Effector CD4-positive, alpha-beta T cell (primary cell): ENCODE results near the gene RING1.
"Not testable (repeated sequence)": the region's sequence is repeated elsewhere in the genome, so short reads cannot be mapped to it uniquely, and the experiment has no call there.

Source experiments
- DNase-seq: peaks from one replicate; pipeline ENCODE4 v3.0.0-alpha.2; 2020

RING1 gene

DNA sequence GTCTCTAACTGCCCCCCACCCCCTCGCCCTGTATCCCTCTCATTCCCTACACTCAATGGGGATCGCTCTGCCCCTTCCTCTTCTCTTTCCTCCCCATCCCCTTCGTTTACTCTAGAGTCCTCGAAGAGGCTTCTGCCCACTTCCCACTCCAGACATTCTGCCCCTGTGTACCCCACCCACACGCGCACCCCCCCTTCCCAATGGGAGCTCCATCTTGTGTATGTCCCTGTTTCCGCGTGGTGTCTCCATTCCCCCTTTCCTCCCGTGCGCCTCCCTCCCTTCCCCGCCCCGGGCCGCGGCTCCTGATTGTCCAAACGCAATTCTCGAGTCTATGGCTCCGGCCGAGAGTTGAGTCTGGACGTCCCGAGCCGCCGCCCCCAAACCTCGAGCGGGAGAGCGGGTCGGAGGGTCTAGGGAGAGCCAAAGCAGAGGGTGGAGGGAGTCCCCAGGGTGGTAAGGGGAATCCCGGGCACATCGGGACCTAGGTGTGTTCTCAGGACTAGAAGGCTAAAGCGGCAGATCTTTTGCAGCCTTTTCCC is 679 bp upstream of the RING1 start:
- DNase-seq = no peak

DNA sequence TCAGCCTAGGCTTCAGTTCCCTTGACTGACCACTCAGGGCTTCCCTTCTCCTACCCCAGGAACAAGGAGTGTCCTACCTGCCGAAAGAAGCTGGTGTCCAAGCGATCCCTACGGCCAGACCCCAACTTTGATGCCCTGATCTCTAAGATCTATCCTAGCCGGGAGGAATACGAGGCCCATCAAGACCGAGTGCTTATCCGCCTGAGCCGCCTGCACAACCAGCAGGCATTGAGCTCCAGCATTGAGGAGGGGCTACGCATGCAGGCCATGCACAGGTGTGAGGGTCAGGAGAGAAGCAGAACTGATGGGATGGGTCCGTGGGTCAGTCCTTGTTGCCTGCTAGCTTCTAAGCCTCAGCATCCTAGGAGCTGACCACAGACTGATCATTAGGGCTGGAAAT is 1.6 kb downstream of the RING1 start:
- no peak for DNase-seq

DNA sequence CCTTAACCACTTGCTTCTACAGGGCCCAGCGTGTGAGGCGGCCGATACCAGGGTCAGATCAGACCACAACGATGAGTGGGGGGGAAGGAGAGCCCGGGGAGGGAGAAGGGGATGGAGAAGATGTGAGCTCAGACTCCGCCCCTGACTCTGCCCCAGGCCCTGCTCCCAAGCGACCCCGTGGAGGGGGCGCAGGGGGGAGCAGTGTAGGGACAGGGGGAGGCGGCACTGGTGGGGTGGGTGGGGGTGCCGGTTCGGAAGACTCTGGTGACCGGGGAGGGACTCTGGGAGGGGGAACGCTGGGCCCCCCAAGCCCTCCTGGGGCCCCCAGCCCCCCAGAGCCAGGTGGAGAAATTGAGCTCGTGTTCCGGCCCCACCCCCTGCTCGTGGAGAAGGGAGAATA is 2.8 kb downstream of the RING1 start:
- DNase-seq = no peak

DNA sequence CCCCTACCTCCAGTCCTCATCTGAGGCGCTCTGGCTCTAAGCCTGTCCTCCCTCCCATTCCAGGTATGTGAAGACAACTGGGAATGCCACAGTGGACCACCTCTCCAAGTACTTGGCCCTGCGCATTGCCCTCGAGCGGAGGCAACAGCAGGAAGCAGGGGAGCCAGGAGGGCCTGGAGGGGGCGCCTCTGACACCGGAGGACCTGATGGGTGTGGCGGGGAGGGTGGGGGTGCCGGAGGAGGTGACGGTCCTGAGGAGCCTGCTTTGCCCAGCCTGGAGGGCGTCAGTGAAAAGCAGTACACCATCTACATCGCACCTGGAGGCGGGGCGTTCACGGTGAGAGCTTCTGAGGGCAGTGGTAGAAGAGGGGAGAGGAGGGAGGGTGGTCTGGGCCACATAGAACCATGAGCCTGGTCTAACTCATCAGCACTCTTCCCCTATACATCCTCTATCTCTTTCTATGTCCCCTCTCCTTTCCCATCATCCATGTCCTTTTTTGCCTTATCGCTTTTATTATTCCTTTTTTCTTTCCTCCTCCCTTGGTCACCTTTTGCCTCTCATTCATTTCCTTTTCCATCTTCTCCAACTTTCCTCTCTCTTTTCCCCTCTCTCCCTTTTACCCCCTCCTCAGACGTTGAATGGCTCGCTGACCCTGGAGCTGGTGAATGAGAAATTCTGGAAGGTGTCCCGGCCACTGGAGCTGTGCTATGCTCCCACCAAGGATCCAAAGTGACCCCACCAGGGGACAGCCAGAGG is 3.5 kb downstream of the RING1 start:
- DNase-seq = no peak

DNA sequence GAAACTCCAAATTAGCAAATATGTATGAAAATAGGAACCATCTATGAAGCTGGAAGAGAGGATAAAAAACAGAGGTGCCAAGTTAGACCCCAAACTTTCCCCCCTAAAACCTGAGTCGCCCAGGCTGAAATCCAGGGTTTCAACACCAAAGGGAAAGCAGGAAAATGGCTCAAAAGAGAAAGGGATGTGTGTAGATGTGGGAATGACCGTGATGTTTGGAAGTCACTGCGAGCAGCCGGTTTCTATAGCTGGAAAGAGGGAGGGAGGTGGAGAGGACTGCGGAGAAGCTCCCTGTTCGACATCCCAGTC is 4.5 kb downstream of the RING1 start:
- DNase-seq = no peak

DNA sequence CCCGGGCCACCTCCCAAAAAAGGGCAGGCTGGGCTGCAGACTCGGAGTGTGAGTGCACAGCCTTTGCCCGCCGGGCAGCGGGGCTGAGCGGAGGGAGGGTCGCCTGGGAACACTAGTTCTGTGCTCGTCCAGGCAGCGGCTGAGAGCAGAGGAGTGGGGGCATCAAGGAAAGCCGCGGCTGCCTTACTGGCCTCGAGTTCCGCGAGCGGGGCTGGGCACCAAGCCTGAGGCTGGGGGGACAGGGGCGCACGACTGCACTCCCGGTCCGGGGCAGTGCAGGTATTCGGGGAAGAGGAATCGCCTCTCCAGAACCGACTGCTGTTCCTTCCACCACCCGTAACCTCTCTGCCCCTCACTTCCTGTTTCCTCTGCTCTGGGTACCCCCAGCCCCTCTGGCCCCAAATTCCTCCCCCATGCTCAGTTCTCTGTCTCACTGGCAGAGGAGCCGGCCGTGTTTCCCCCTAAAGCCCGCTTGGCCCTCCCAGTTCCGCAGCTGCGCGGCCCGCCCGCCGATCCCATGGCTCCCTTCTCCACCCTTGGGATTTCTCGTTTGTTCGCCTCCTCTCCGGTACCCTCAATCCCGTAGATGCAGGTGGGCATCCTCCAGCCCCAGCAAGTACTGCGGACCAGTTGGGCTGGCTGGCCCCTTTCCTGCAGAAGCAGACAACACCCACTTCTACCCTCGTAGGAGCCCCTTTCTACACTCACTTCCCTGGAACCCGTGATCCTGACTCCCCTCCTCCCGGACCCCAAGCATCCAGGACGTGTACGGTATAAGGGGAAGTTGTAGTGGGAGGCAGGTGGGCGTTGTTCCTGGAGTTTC is 5.1 kb downstream of the RING1 start:
- DNase-seq = no peak

DNA sequence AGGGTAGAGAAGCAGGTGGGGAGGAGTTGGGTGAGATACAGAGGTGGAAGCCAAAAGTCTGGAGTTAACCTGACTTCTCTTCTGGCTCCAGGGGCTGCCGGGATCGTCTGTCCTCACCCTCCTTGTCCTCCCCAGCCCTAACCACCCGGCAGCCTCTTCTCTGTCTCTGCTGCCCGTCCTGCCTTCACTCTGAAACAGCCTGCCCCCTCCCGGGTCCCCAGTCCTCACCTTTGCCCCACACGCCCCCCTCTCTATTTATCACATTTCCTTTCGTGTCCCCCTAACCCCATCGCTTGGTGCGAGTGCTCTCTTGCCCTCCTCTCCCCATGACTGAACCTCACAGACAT is 5.7 kb downstream of the RING1 start:
- no peak for DNase-seq

DNA sequence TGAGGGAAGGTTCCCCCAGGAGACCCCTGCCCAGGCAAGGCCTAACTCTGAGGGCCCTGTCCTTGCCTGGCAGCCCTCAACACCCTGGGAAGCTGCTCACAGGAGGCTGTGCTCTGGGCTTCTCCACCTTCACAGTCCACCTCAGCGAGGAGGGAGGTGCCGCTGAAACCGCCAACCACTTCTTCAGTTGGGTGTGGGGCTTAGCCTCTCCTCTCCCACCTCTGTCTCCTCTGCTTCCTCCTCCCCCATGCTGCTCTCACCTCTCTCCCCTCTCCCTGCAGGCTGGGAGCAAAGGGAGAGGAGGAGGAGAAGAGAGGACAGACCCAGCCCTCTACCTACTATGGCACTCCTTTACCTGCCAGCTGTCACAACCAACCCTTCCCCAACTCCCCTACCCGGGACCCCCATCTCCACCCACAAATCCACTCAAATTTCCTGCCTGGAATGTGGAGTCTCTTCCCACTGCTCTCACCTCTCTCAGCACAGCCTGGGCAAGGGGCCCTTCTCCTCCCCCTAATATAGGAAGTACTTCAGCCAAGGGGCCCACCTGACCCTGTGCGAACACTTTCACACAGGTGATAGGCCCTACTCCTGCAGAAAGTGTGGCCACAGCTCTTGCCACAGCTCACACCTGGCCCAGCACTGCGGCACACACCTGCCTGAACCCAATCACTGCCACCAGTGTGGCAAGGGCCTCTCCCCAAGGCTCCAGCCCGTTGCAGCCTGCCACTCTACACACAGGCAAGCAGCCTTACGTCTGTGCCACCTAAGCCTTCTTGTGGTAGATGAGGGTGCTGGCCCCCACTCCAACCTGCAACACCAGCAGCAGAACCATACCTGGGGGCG is 7.2 kb downstream of the RING1 start:
- DNase-seq = no peak

DNA sequence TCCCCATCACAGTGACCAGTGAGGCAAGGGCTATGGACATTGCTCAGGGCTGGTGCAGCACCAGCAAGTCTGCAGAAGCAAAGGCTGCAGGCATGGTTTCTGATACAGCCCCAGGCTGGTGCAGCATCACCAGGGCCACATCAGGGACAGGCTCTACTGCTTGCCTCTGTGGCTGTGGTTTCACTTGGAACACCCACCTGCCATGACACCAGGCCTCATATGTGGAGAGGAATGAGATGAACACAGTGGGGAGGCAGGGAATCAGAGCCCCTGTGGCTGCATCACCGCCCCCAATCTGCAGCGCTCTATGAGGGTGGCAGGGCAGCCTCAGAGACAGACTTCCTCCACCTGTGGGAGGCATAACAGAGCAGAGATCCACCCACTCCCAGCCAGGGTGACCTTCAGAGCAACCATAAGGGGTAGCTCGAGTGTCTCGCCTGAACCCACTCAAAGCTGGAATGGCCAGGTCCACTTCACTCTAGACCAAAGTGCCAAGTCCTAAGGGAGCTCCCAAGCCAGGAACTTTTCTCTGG is 7.9 kb downstream of the RING1 start:
- DNase-seq = no peak

DNA sequence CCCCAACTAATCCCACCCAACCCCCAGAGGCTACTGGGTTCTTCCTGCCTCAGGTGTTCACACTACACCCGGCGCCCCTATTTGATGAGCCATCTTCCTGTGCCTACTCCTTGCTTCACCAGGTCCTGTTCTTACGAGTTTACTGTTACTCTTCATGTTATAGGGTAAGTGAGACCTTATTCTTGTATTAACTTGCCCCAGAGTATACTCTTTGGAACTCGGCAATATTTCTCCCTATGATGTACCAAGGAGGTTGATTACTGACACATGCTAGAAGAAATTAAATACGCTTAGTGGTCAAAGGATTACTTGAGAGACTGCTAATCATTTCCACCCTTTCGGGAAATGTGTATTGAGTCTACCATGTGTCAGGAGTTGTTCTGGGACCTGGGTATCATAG is 8.9 kb downstream of the RING1 start:
- no peak for DNase-seq

DNA sequence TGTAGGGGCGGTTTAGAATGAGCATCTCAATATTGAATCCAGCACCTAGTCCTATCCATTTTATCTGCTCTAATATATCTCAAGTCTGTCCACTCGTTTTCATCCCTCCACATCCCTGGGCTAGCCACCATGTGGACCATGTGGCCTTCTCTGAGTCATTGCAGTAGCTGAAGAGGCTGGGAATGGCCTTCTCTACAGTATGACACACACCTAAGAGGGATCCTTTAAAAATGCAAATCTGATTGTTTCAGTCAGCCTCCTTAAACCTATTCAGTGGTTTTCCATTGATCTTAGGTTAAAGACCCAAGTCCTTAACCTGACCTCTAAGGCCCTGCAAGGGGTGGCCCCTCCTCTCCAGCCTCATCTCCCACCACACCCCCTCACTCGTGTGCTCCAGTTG is 9.4 kb downstream of the RING1 start:
- DNase-seq = no peak

DNA sequence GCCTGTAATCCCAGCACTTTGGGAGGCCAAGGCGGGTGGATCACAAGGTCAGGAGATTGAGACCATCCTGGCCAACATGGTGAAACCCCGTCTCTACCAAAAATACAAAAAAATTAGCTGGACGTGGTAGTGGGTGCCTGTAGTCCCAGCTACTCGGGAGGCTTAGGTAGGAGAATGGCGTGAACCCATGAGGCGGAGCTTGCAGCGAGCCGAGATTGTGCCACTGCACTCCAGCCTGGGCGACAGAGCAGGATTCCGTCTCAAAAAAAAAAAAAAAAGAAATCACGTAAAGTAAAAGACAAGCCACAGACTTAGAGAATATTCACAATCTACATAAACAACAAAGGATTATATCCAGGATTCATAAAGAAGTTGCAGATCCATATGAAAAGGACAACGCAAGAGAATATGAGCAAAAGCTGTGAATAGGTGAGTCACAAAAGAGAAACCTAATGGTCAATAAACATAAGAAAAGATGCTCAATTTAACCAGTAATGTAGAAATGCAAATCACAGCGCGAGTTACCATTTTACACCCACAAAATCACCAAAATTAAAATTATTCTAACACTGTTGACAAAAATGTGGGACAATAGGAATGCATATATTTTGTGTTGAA is 18.3 kb downstream of the RING1 start:
- DNase-seq = not testable (repeated sequence)

DNA sequence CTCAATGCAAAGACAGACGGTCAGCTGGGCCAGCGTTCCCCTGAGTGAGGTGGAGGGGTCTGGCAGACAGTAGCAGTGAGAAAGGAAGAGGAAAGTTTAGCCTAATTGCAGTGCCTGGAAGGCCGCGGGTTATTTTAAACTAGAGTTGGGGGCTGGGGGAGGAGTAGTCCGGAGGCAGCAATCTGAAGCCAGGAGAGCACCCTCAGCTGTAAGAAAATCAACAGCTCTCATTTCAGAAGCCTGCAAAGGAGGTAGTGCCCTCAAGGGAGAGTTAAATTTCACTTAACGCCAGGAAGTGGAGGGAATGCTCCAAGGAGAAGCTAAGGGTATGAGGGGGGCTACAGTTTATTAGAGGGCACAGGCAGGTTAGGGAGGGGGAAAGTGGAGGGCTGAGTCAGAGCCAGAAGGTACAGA is 26.9 kb downstream of the RING1 start:
- DNase-seq = no peak

DNA sequence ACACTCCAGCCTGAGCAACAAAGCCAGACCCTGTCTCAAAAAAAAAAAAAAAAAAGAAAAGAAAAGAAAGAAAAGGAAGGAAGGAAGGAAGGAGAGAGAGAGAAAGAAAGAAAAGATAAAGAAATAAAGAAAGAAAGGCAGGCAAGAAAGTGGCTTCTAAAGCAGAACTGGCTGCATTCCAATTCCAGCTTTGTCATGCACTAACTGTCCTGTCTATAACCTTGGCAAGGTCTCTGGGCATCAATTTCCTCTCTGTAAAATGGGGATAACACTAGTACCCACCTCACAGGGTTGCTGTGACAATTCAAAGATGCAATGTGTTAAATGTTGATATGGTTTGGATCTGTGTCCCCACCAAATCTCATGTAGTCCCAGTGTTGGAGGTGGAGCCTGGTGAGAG is 28.0 kb downstream of the RING1 start:
- DNase-seq = no peak

DNA sequence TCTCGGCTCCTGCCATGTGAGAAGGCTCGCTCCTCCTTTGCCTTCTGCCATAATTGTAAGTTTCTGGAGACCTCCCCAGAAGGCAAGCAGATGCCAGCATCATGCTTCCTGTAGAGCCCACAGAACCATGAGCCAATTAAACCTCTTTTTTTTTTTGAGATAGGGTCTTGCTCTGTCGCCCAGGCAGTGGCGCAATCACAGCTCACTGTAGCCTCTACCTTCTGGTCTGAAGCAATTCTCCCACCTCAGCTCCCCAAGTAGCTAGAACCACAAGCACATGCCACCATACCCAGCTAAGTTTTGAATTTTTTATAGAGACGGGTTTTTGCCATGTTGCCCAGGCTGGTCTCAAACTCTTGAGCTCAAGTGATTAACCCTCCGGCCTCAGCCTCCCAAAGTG is 28.6 kb downstream of the RING1 start:
- DNase-seq = no peak

DNA sequence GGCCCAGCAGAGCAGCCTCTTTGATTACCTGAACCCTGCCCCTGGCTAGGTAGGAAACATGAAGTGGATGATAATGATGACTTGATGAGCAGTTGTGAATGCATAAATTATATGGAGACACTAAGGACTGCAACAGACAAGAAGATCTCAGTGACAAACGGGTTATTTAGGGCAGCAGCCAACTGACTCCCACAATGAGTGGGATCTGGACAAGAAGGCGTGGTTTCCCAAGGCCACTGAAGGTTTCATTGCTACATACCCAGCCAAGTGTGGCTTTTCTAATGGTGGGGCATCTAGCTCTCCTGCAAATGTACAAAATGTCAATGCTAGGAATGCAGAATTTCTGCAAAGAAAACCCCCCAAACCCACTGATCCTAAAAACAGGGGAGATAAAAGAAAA is 29.4 kb downstream of the RING1 start:
- no peak for DNase-seq

DNA sequence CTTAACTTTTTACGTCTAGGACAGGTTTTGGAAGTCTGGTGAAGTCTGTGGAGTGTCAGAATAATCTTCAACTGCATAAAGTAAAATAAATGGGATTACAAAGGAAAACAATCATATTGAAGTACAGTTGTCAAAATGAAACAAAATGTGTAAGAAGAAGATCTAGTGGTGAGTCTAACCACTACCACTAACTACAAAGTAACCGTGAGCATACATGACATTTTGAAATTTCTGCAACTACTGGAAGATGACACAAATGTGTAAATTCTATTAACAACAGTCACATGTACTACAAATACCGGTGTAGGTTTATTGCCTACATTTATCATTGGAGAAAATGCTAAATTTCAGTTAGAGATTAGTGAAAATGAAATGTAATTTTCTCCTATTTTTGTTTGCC is 33.7 kb downstream of the RING1 start:
- DNase-seq = no peak

DNA sequence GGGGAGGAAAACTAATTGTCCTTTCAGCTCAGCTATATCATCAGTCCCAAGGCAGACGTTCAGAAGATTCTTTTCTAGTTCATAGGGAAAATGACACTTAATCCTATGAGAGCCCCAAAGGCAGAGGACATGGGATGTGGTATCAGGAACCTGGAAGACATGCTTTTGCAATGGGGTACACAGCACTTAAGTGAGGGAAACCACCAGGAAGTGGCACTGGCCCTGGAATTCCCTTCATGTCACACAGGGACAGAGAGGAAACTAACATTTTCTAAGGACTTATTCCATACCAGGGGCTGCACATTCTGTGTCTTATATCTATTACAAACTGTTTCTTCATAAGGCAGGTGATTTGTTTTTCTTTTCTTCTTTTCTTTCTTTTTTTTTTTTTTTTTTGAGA is 35.2 kb downstream of the RING1 start:
- no peak for DNase-seq

DNA sequence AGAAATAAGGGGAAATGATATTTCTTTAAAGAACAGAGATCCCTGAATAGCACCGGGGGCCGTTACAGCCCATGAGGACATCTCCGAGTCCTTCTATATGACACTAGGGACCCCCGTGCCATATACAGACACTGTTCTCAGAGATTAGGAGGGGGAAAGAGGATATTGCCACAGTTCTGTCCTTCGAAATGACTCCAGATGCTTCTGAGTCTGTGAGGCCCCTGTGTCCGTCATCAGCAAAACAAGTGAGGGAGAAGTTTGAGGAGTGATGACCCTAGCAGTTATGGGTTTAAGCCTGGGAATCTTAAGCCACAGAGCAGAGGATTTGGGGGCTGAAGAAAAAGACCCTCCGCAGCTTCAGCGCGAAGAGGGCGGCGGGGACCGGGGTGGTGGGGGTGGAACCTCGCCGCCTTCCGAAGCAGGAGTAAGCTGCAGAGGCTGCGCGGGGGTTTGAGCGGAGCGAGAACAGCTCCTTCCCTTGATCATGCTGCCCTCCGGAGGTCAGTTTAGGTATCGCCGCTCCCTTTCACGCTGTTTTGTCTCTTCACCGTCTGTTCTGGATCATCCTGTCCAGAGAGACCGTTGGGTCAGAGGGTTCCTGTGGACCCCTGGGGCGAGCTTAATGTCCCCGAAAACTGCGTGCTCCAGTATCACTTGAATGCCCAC is 39.8 kb downstream of the RING1 start:
- peak; percentile 88 for DNase-seq

DNA sequence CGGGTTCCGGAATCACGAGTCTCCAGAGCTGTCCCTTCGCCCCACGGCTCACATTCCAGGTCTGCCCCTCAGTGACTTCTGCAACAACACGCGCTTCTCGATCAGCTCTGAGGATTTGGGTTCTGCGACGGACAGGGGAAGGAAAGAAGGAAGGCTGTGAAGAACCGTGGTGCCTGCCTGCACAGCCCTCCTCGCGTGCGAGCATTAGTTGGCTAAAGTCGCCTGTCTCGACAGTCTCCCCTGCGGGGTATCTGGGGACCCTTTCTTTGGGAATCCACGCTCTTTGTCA is 40.3 kb downstream of the RING1 start:
- DNase-seq = no peak

DNA sequence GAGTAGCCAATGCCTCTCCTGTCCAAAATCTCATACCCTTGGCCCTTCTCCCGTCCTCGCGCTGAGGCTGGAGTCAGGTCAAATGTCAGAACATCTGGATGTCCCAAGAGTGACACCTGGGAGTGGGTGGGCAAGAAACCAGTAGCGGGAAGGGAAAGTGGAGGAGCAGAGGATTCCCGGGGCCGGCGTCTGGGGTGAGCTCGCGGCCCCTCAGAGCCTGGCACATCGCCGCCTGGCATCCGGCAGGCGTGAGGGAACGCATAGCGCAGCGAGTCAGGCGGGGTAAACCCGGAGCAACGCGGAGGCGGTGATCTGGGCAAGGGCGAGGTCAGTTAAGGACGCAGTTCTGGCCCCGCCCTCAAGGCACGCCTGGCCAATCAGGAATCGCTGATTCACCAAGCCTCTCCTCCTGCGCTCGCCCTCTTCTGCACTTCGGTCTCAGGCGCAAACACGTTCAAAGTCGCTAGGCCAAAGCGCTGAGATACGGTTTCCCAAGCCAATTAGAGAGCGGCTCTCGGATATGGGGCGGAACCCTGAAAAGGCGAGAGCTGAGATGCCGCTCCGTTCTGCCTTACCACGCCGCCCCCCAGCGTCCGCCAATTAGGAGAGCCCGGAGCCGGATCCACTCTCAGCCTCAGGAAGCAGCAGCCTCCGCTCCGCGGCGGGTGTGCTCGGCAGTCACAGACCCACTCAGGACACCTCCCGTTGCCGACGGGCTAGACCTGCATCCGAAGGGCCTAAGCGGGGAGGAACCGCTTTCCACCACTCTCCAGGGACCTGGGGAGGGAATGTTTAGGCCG is 40.8 kb downstream of the RING1 start:
- peak; percentile 95 for DNase-seq
